ENCODE results near the gene PLXNA4. TPM values are rescaled to one million over a fixed set of nuclear protein-coding genes. Genes with fewer than 3 reads are reported as not detected.

Gene PLXNA4
- total and polyA plus RNA-seq, 4 donors: 0.04 to 1.1 (median 0.41) TPM

DNA sequence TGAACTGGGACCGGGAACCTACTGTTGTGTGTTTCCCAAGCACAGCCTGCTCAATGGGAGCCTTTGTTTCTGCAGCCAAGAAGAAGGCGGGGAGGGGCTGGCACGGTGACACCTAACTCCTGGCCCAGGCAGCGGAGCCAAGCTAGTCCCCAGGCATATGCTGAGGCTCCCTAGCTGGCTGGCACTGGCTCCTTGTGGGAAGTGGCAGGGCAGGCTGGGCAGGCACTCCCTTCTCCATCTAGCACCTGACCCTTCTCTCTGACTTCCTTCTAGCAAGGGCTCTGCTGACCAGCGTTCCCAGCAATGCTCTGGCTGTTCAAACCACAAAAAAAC, 325.0 kb downstream of the PLXNA4 start:
- H3K36me3 ChIP-seq (ENCODE audit: control insufficient read depth in 4 of 4, insufficient read depth in 3 of 4, low read depth in 1 of 4, low read length in 3 of 4): no peaks in the 10 kb centered on the region
- no peaks in the 10 kb centered on the region for H3K9me3 ChIP-seq (ENCODE audit: control insufficient read depth in 4 of 4, low read length in 3 of 4)
- peaks cover 0 to 11% (median 4%) of the 10 kb centered on the region in 4 donors for H3K4me1 ChIP-seq (ENCODE audit: control insufficient read depth in 4 of 4, insufficient read depth in 4 of 4, low read length in 3 of 4)
- no peak overlapping the region for H3K4me3 ChIP-seq (ENCODE audit: low read depth in 1 of 3, low read length in 3 of 3)
- DNase-seq (ENCODE audit: low spot score): no peak
- 48% methylated on average over 5 of the region's 5 CpGs for WGBS
- no peaks in the 10 kb centered on the region for H3K27me3 ChIP-seq (ENCODE audit: control insufficient read depth in 4 of 4, insufficient read depth in 4 of 4, low read length in 3 of 4)
- no peak overlapping the region for H3K27ac ChIP-seq (ENCODE audit: low read depth in 1 of 2, low read length in 2 of 2)
- H3K9ac ChIP-seq (ENCODE audit: low read depth in 1 of 2, low read length in 2 of 2): no peak overlapping the region
- TF ChIP-seq HNF4A (conservative IDR thresholded peaks at IDR 0.05): no peak
- no peak for TF ChIP-seq RXRA (IDR thresholded peaks at IDR 0.05)
- no peak for TF ChIP-seq FOXA2 (IDR thresholded peaks at IDR 0.05)
- TF ChIP-seq, protein P1, sequence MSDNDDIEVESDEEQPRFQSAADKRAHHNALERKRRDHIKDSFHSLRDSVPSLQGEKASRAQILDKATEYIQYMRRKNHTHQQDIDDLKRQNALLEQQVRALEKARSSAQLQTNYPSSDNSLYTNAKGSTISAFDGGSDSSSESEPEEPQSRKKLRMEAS (IDR thresholded peaks at IDR 0.05): no peak
- TF ChIP-seq TAF1 (conservative IDR thresholded peaks at IDR 0.05): no peak
- TF ChIP-seq, protein P2, sequence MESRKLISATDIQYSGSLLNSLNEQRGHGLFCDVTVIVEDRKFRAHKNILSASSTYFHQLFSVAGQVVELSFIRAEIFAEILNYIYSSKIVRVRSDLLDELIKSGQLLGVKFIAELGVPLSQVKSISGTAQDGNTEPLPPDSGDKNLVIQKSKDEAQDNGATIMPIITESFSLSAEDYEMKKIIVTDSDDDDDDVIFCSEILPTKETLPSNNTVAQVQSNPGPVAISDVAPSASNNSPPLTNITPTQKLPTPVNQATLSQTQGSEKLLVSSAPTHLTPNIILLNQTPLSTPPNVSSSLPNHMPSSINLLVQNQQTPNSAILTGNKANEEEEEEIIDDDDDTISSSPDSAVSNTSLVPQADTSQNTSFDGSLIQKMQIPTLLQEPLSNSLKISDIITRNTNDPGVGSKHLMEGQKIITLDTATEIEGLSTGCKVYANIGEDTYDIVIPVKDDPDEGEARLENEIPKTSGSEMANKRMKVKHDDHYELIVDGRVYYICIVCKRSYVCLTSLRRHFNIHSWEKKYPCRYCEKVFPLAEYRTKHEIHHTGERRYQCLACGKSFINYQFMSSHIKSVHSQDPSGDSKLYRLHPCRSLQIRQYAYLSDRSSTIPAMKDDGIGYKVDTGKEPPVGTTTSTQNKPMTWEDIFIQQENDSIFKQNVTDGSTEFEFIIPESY (IDR thresholded peaks at IDR 0.05): no peak
- no peak for TF ChIP-seq SP1 (IDR thresholded peaks at IDR 0.05)
- no peak for TF ChIP-seq YY1 (IDR thresholded peaks at IDR 0.05)
- TF ChIP-seq JUND (IDR thresholded peaks at IDR 0.05): no peak

DNA sequence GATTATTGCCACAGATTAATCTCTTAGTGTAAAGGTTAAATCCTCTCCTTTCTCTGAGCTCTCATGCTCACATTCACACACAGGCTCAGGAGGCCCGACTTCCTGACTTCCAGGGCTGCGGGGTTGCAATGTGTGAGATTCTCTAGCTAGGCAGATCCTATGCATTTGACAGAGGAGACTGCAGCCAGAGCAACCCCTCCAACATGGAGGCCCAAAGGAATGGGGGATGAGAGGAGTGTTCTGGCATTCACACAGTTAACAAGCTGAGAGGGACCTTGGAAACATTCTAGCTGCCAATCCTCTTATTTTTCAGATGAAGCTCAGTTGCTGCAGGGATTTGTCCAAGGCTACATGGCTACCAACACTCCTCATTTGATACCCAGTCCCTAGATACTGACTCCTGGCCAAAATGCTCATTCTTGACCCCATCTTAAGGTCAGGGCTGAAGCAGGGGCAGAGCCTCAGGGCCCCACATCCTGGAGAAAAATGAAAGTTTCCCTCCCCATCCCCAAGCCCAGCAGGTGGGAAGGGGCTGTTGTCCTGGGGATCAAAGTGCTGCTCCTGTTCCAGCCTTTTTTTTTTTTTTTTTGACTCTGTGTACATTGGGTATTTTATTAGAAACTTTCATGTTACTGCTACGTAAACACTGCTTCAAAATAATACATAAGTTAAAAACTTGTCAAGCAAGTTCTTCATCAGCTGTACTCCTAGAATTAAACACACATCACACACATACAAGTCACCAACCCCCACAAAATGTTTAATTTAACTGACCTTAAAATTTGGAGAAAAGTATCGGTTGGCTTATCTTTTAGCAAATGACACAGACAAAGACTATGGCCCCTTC, 325.6 kb downstream of the PLXNA4 start:
- Histone ChIP-seq H3K36me3 (ENCODE audit: control insufficient read depth in 4 of 4, insufficient read depth in 3 of 4, low read depth in 1 of 4, low read length in 3 of 4) (no peaks in the 10 kb centered on the region), H3K4me3 (ENCODE audit: low read depth in 1 of 3, low read length in 3 of 3) (no peak overlapping the region), H3K9me3 (ENCODE audit: control insufficient read depth in 4 of 4, low read length in 3 of 4) (peaks cover 0 to under 1% (median 0%) of the 10 kb centered on the region in 4 donors), H3K4me1 (ENCODE audit: control insufficient read depth in 4 of 4, insufficient read depth in 4 of 4, low read length in 3 of 4) (peaks cover 0 to 5% (median 0%) of the 10 kb centered on the region in 4 donors), H3K27me3 (ENCODE audit: control insufficient read depth in 4 of 4, insufficient read depth in 4 of 4, low read length in 3 of 4) (no peaks in the 10 kb centered on the region), H3K9ac (ENCODE audit: low read depth in 1 of 2, low read length in 2 of 2) (no peak overlapping the region), H3K27ac (ENCODE audit: low read depth in 1 of 2, low read length in 2 of 2) (no peak overlapping the region)
- TF ChIP-seq, protein P2 (IDR thresholded peaks at IDR 0.05): no peak
- TF ChIP-seq, protein P3, sequence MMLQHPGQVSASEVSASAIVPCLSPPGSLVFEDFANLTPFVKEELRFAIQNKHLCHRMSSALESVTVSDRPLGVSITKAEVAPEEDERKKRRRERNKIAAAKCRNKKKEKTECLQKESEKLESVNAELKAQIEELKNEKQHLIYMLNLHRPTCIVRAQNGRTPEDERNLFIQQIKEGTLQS (IDR thresholded peaks at IDR 0.05): no peak
- TF ChIP-seq HNF4G (IDR thresholded peaks at IDR 0.05) (no peak), HNF4A (conservative IDR thresholded peaks at IDR 0.05) (no peak), NR2F2 (IDR thresholded peaks at IDR 0.05) (no peak), JUND (IDR thresholded peaks at IDR 0.05) (no peak), YY1 (IDR thresholded peaks at IDR 0.05) (no peak), GABPA (IDR thresholded peaks at IDR 0.05 in 1 of 2, conservative IDR thresholded peaks at IDR 0.05 in 1 of 2) (no peak), EGR1 (IDR thresholded peaks at IDR 0.05; ENCODE audit: low read depth in 2 of 2) (no peak), TAF1 (conservative IDR thresholded peaks at IDR 0.05) (no peak), FOXA2 (IDR thresholded peaks at IDR 0.05) (no peak), FOXA1 (IDR thresholded peaks at IDR 0.05) (no peak)
- TF ChIP-seq, protein P4, sequence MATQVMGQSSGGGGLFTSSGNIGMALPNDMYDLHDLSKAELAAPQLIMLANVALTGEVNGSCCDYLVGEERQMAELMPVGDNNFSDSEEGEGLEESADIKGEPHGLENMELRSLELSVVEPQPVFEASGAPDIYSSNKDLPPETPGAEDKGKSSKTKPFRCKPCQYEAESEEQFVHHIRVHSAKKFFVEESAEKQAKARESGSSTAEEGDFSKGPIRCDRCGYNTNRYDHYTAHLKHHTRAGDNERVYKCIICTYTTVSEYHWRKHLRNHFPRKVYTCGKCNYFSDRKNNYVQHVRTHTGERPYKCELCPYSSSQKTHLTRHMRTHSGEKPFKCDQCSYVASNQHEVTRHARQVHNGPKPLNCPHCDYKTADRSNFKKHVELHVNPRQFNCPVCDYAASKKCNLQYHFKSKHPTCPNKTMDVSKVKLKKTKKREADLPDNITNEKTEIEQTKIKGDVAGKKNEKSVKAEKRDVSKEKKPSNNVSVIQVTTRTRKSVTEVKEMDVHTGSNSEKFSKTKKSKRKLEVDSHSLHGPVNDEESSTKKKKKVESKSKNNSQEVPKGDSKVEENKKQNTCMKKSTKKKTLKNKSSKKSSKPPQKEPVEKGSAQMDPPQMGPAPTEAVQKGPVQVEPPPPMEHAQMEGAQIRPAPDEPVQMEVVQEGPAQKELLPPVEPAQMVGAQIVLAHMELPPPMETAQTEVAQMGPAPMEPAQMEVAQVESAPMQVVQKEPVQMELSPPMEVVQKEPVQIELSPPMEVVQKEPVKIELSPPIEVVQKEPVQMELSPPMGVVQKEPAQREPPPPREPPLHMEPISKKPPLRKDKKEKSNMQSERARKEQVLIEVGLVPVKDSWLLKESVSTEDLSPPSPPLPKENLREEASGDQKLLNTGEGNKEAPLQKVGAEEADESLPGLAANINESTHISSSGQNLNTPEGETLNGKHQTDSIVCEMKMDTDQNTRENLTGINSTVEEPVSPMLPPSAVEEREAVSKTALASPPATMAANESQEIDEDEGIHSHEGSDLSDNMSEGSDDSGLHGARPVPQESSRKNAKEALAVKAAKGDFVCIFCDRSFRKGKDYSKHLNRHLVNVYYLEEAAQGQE (IDR thresholded peaks at IDR 0.05): no peak
- TF ChIP-seq, protein P1 (IDR thresholded peaks at IDR 0.05): no peak
- DNase-seq (ENCODE audit: low spot score): no peak
- 56% methylated on average over 4 of the region's 4 CpGs for WGBS
